H9 (cell line): ENCODE measurements around the gene TBC1D24. TPM values are rescaled to one million over a fixed set of nuclear protein-coding genes. Genes with fewer than 3 reads are reported as not detected.

Source experiments
- DNase-seq: peaks from one replicate; pipeline ENCODE4 v3.0.0-alpha.2; 2017
- H2AFZ ChIP-seq: one replicate; pipeline ENCODE4 v1.6.1; 2013; ENCODE audit warnings: mild to moderate bottlenecking, low read length, control low read depth, moderate library complexity
- H2AK5ac ChIP-seq: 2 replicates; pipeline ENCODE4 v1.6.1; 2013; ENCODE audit warnings: low read length, control low read depth, mixed read lengths; ENCODE audit not compliant: insufficient read length
- H2BK120ac ChIP-seq: one replicate; pipeline ENCODE4 v1.6.1; 2013; ENCODE audit warnings: low read depth, mild to moderate bottlenecking, low read length, control low read depth, inconsistent platforms; ENCODE audit not compliant: poor library complexity, severe bottlenecking
- H2BK12ac ChIP-seq: 2 replicates; pipeline ENCODE4 v1.6.1; 2013; ENCODE audit warnings: low read length, control low read depth, mixed read lengths, low read depth; ENCODE audit not compliant: insufficient read length
- H2BK15ac ChIP-seq: 2 replicates; pipeline ENCODE4 v1.6.1; 2013; ENCODE audit warnings: low read depth, low read length, control low read depth
- H2BK20ac ChIP-seq: one replicate; pipeline ENCODE4 v1.6.1; 2013; ENCODE audit warnings: low read depth, mild to moderate bottlenecking, low read length, control low read depth, inconsistent platforms; ENCODE audit not compliant: poor library complexity, severe bottlenecking
- H2BK5ac ChIP-seq: 2 replicates; pipeline ENCODE4 v1.6.1; 2013; ENCODE audit warnings: low read length, control low read depth, mixed read lengths; ENCODE audit not compliant: insufficient read length
- H3K14ac ChIP-seq: 2 replicates; pipeline ENCODE4 v1.6.1; 2013; ENCODE audit warnings: low read length, control low read depth; ENCODE audit not compliant: insufficient read depth
- H3K18ac ChIP-seq: 2 replicates; pipeline ENCODE4 v1.6.1; 2013; ENCODE audit warnings: low read depth, mild to moderate bottlenecking, mixed read lengths, low read length, control low read depth; ENCODE audit not compliant: insufficient read length
- H3K23ac ChIP-seq: 2 replicates; pipeline ENCODE4 v1.6.1; 2013; ENCODE audit warnings: low read length, control low read depth, mixed read lengths, low read depth; ENCODE audit not compliant: insufficient read length
- H3K23me2 ChIP-seq: 2 replicates; pipeline ENCODE4 v1.6.1; 2013; ENCODE audit warnings: low read depth, mild to moderate bottlenecking, mixed read lengths, low read length, control low read depth; ENCODE audit not compliant: insufficient read length, poor library complexity, severe bottlenecking
- H3K27ac ChIP-seq: 2 replicates; pipeline ENCODE4 v1.5.1; 2013; ENCODE audit warnings: low read length, control low read depth, mixed read lengths, low read depth; ENCODE audit not compliant: insufficient read length
- H3K27me3 ChIP-seq: 2 replicates; pipeline ENCODE4 v1.6.1; 2013; ENCODE audit warnings: low read length, control low read depth, inconsistent platforms; ENCODE audit not compliant: insufficient read depth
- H3K4ac ChIP-seq: 2 replicates; pipeline ENCODE4 v1.6.1; 2013; ENCODE audit warnings: low read depth, mild to moderate bottlenecking, control low read depth, inconsistent platforms, low read length, moderate library complexity
- H3K4me1 ChIP-seq: 2 replicates; pipeline ENCODE4 v1.6.1; 2013; ENCODE audit warnings: low read length, control low read depth, inconsistent platforms; ENCODE audit not compliant: insufficient read depth
- H3K4me2 ChIP-seq: 2 replicates; pipeline ENCODE4 v1.6.1; 2013; ENCODE audit warnings: low read length, control low read depth, mixed read lengths; ENCODE audit not compliant: insufficient read length, insufficient read depth
- H3K56ac ChIP-seq: 2 replicates; pipeline ENCODE4 v1.6.1; 2013; ENCODE audit warnings: low read depth, mild to moderate bottlenecking, mixed read lengths, low read length, control low read depth; ENCODE audit not compliant: insufficient read length
- H3K79me1 ChIP-seq: 2 replicates; pipeline ENCODE4 v1.6.1; 2013; ENCODE audit warnings: low read depth, mild to moderate bottlenecking, moderate library complexity, low read length, control low read depth, inconsistent platforms; ENCODE audit not compliant: insufficient read depth, poor library complexity, severe bottlenecking
- H3K79me2 ChIP-seq: 2 replicates; pipeline ENCODE4 v1.6.1; 2013; ENCODE audit warnings: low read length, control low read depth, inconsistent platforms; ENCODE audit not compliant: insufficient read depth
- H3K9ac ChIP-seq: 2 replicates; pipeline ENCODE4 v1.6.1; 2013; ENCODE audit warnings: low read length, control low read depth, mixed read lengths; ENCODE audit not compliant: insufficient read length; ENCODE audit errors: extremely low read depth
- H3K9me3 ChIP-seq: one replicate; pipeline ENCODE4 v1.6.1; 2013; ENCODE audit warnings: low read depth, low read length, inconsistent platforms; ENCODE audit not compliant: control insufficient read depth
- H3T11ph ChIP-seq: one replicate; pipeline ENCODE4 v1.6.1; 2013; ENCODE audit warnings: mild to moderate bottlenecking, low read length, control low read depth, inconsistent platforms
- H4K20me1 ChIP-seq: one replicate; pipeline ENCODE4 v1.6.1; 2013; ENCODE audit not compliant: control insufficient read depth, insufficient read length, insufficient read depth
- H4K5ac ChIP-seq: 2 replicates; pipeline ENCODE4 v1.6.1; 2013; ENCODE audit warnings: low read depth, mild to moderate bottlenecking, mixed read lengths, low read length, control low read depth; ENCODE audit not compliant: insufficient read length
- H4K8ac ChIP-seq: replicated peaks from 2 replicates; pipeline ENCODE4 v1.6.1; 2013; ENCODE audit warnings: low read length, control low read depth, mixed read lengths, low read depth; ENCODE audit not compliant: insufficient read length
- H4K91ac ChIP-seq: 2 replicates; pipeline ENCODE4 v1.6.1; 2013; ENCODE audit warnings: low read depth, mild to moderate bottlenecking, moderate library complexity, mixed read lengths, low read length, control low read depth; ENCODE audit not compliant: insufficient read length
- H3K27ac Mint-ChIP-seq, 3 experiments: 2 replicates in 2 of 3; 3 replicates in 1 of 3; pipeline ENCODE4 v1.8.0; 2020 to 2021; ENCODE audit warnings: mixed read lengths in 3 of 3, mild to moderate bottlenecking in 1 of 3, moderate library complexity in 1 of 3
- H3K27me3 Mint-ChIP-seq: 2 replicates; pipeline ENCODE4 v1.8.0; 2021; ENCODE audit warnings: low read depth, mild to moderate bottlenecking, moderate library complexity, mixed read lengths
- H3K36me3 Mint-ChIP-seq, 3 experiments: 2 replicates in 2 of 3; 3 replicates in 1 of 3; pipeline ENCODE4 v1.8.0; 2020 to 2021; ENCODE audit warnings: low read depth in 3 of 3, mixed read lengths in 3 of 3; ENCODE audit not compliant: insufficient read depth in 1 of 3
- H3K4me1 Mint-ChIP-seq, 2 experiments: 2 replicates each; pipeline ENCODE4 v1.8.0; 2020; ENCODE audit warnings: mixed read lengths in 2 of 2
- H3K4me3 Mint-ChIP-seq, 2 experiments: 2 replicates in 1 of 2; 3 replicates in 1 of 2; pipeline ENCODE4 v1.8.0; 2020 to 2021; ENCODE audit warnings: mild to moderate bottlenecking in 2 of 2, mixed read lengths in 2 of 2, moderate library complexity in 1 of 2
- H3K9me3 Mint-ChIP-seq, 2 experiments: 2 replicates in 1 of 2; 3 replicates in 1 of 2; pipeline ENCODE4 v1.8.0; 2020; ENCODE audit warnings: mild to moderate bottlenecking in 2 of 2, mixed read lengths in 2 of 2, moderate library complexity in 1 of 2
- CTCF ChIP-seq: fragments of 200-600 bp; sonication (generic); conservative IDR thresholded peaks from 3 replicates; pipeline ENCODE4 v1.8.0; 2021; ENCODE audit warnings: antibody characterized with exemption, mild to moderate bottlenecking
- WGBS: extraction: QIAGEN DNeasy Blood & Tissue Kit; methylation state at CpG from one replicate; pipeline ENCODE4 v1.1.7; 2013; ENCODE audit warnings: missing lambda C conversion rate, low lambda C conversion rate, mixed read lengths; ENCODE audit not compliant: insufficient read length; ENCODE audit errors: extremely low coverage; 5-methylcytosine and 5-hydroxymethylcytosine counted together
- total RNA-seq: library from RNA; stranded (reverse); gene quantifications from 2 replicates; pipeline ENCODE4 v1.2.1, GENCODE V29; 2021

Gene TBC1D24
- total RNA-seq, 1 experiment from 2014 or later, result 19.0 TPM

- TF ChIP-seq CTCF, result no peak
- Histone ChIP-seq H2BK20ac (no peak overlapping the region), H2BK5ac (no peak overlapping the region), H3K4me2 (no peak overlapping the region), H3K23me2 (peaks cover 3% of the 10 kb centered on the region), H3K9me3 (no peaks in the 10 kb centered on the region), H3K27me3 (no peaks in the 10 kb centered on the region), H4K8ac (no peak overlapping the region), H3K27ac (no peak overlapping the region), H2AK5ac (no peak overlapping the region), H3K9ac (no peak overlapping the region), H3K4ac (no peak overlapping the region), H3K56ac (no peak overlapping the region), H3T11ph (no peak overlapping the region), H2BK15ac (no peak overlapping the region), H3K79me1 (no peaks in the 10 kb centered on the region), H4K20me1 (no peaks in the 10 kb centered on the region), H3K79me2 (no peaks in the 10 kb centered on the region), H3K23ac (no peak overlapping the region), H3K18ac (no peak overlapping the region), H2BK120ac (no peak overlapping the region), H2BK12ac (no peak overlapping the region), H3K4me1 (no peaks in the 10 kb centered on the region), H4K91ac (no peak overlapping the region), H4K5ac (no peak overlapping the region), H2AFZ (no peak overlapping the region), H3K14ac (no peak overlapping the region)
- Mint-ChIP-seq H3K4me1 (peaks cover 4 to 8% of the 10 kb centered on the region in 2 experiments), H3K9me3 (no peaks in the 10 kb centered on the region), H3K27me3 (no peaks in the 10 kb centered on the region), H3K27ac (no peak overlapping the region; a peak in 1 of 7 replicates), H3K36me3 (peaks cover 5 to 47% (median 20%) of the 10 kb centered on the region in 3 experiments; a peak in 6 of 7 replicates), H3K4me3 (no peak overlapping the region)
- DNase-seq, result no peak
- no CpG with 5 or more reads among the region's 12 CpGs for WGBS
Observed at GRCh38 chr16:2527071-2527783, 52.3 kb downstream of the TBC1D24 start.
